ENCODE measurements around the gene PRLR. TPM values are rescaled to one million over a fixed set of nuclear protein-coding genes. Genes with fewer than 3 reads are reported as not detected.
"Not testable (repeated sequence)": the region's sequence is repeated elsewhere in the genome, so short reads cannot be mapped to it uniquely, and the experiment has no call there.

PRLR gene
- total RNA-seq, 3 donors from 2014 or later (not counting 1 experiment from before 2014, with no cell fraction given), result 0.05 to 0.16 (median 0.09) TPM

DNA sequence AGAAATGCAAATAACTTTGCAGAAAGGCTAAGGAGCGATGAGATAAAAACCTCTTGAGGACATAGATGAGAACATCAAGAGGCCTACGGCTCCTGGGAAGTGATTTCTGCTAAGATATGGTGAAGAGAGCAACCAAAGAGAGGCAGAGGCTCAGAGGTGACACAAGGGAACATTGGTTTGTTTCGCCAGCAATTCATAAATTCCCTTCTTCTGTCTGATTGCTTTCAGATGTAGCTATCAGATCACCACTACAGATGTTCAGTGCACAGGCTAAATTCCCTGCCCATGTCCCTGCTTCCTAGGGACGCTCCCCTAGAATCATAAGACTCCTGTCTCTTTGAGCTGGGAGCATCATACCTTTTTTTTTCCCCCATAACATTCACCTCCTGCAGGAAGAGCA is 193.8 kb downstream of the PRLR start:
- intact Hi-C loops (cut with micrococcal nuclease), result no loop called here
- no peaks in the 10 kb centered on the region for H3K27me3 ChIP-seq (ENCODE audit: control insufficient read depth, insufficient read depth, low read length)
- H3K4me1 ChIP-seq (ENCODE audit: control insufficient read depth, insufficient read depth, low read length), result no peaks in the 10 kb centered on the region
- H3K36me3 Mint-ChIP-seq, result no peaks in the 10 kb centered on the region
- no peak for DNase-seq
- H3K27ac ChIP-seq (ENCODE audit: low read length), result no peak overlapping the region
- H3K4me3 ChIP-seq (ENCODE audit: low read length), result no peak overlapping the region
- no peaks in the 10 kb centered on the region for H3K4me1 Mint-ChIP-seq
- H3K9me3 ChIP-seq (ENCODE audit: control insufficient read depth, insufficient read depth, low read length), result no peaks in the 10 kb centered on the region
- no peaks in the 10 kb centered on the region for H3K9me3 Mint-ChIP-seq
- H3K4me3 Mint-ChIP-seq, result no peak overlapping the region
- no peak overlapping the region for H3K27ac Mint-ChIP-seq
- ATAC-seq, result no peak
- WGBS (ENCODE audit: insufficient coverage), result 79% methylated on average over 4 of the region's 4 CpGs
- peaks cover 3 to 9% of the 10 kb centered on the region in 2 donors for H3K27me3 Mint-ChIP-seq (ENCODE audit: low read depth in 2 of 2)
- no peaks in the 10 kb centered on the region for H3K36me3 ChIP-seq (ENCODE audit: control insufficient read depth, insufficient read depth, low read length)
- TF ChIP-seq CTCF (IDR thresholded peaks at IDR 0.05), result no peak

DNA sequence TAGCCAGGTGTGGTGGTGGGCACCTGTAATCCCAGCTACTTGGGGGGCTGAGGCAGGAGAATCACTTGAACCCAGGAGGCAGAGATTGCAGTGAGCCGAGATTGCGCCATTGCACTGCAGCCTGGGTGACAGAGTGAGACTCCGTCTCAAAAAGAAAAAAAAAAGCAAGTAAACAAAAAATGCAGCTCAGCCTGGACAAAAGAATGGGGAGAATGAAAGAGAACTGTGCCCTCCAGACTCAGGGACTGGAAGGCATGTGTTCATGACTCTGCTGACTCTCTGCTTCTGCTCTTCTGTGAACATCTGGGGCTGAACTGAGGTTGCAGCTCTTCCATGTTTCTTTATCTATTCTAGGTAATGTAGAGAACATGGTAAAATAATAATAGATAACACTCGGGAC is 194.4 kb downstream of the PRLR start:
- H3K4me1 ChIP-seq (ENCODE audit: control insufficient read depth, insufficient read depth, low read length); H3K27me3 ChIP-seq (ENCODE audit: control insufficient read depth, insufficient read depth, low read length); H3K9me3 Mint-ChIP-seq; H3K27me3 Mint-ChIP-seq (ENCODE audit: low read depth in 2 of 2); H3K36me3 ChIP-seq (ENCODE audit: control insufficient read depth, insufficient read depth, low read length); H3K4me3 ChIP-seq (ENCODE audit: low read length); DNase-seq; H3K9me3 ChIP-seq (ENCODE audit: control insufficient read depth, insufficient read depth, low read length); H3K4me3 Mint-ChIP-seq; H3K4me1 Mint-ChIP-seq; ATAC-seq; H3K36me3 Mint-ChIP-seq; H3K27ac Mint-ChIP-seq; H3K27ac ChIP-seq (ENCODE audit: low read length); intact Hi-C loops (cut with micrococcal nuclease): not testable (repeated sequence)
- WGBS (ENCODE audit: insufficient coverage), result 87% methylated on average over 4 of the region's 4 CpGs

- Mint-ChIP-seq H3K27ac (no peak overlapping the region), H3K4me3 (no peak overlapping the region), H3K36me3 (no peaks in the 10 kb centered on the region), H3K27me3 (ENCODE audit: low read depth in 2 of 2) (peaks cover 7 to 9% of the 10 kb centered on the region in 2 donors), H3K9me3 (no peaks in the 10 kb centered on the region), H3K4me1 (no peaks in the 10 kb centered on the region)
- WGBS (ENCODE audit: insufficient coverage), result 79% methylated on average over 2 of the region's 3 CpGs
- H3K4me3 ChIP-seq (ENCODE audit: low read length), result no peak overlapping the region
- TF ChIP-seq CTCF (IDR thresholded peaks at IDR 0.05), result no peak
- intact Hi-C loops (cut with micrococcal nuclease), result no loop called here
- H3K9me3 ChIP-seq (ENCODE audit: control insufficient read depth, insufficient read depth, low read length), result no peaks in the 10 kb centered on the region
- ATAC-seq, result no peak
- H3K36me3 ChIP-seq (ENCODE audit: control insufficient read depth, insufficient read depth, low read length), result no peaks in the 10 kb centered on the region
- no peaks in the 10 kb centered on the region for H3K4me1 ChIP-seq (ENCODE audit: control insufficient read depth, insufficient read depth, low read length)
- DNase-seq, result no peak
- H3K27ac ChIP-seq (ENCODE audit: low read length), result no peak overlapping the region
- no peaks in the 10 kb centered on the region for H3K27me3 ChIP-seq (ENCODE audit: control insufficient read depth, insufficient read depth, low read length)
Observed at GRCh38 chr5:35035271-35035670, 195.0 kb downstream of the PRLR start.

DNA sequence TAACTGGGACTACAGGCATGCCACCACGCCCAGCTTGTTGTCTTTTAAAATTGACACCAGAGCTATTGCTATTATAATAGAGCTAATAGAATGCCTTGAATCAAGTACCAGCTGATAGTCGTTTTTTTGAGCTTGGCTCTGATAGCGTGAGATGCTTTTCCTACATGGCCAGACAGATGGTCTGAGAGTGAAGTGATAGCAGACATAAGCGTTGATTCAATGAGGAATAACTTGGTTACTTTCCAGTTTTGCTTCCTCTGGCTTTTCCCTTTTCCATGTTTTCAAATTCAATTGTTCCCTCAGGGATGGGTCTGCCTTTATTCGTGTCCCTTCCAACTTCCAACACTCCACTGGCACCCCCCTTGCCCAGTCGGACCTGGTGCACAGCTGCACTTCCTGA is 197.9 kb downstream of the PRLR start:
- Histone ChIP-seq H3K27ac (ENCODE audit: low read length) (no peak overlapping the region), H3K36me3 (ENCODE audit: control insufficient read depth, insufficient read depth, low read length) (no peaks in the 10 kb centered on the region), H3K4me3 (ENCODE audit: low read length) (no peak overlapping the region), H3K4me1 (ENCODE audit: control insufficient read depth, insufficient read depth, low read length) (no peaks in the 10 kb centered on the region), H3K9me3 (ENCODE audit: control insufficient read depth, insufficient read depth, low read length) (no peaks in the 10 kb centered on the region), H3K27me3 (ENCODE audit: control insufficient read depth, insufficient read depth, low read length) (no peaks in the 10 kb centered on the region)
- H3K9me3 Mint-ChIP-seq, result no peaks in the 10 kb centered on the region
- TF ChIP-seq CTCF (IDR thresholded peaks at IDR 0.05), result no peak
- no peaks in the 10 kb centered on the region for H3K4me1 Mint-ChIP-seq
- intact Hi-C loops (cut with micrococcal nuclease), result no loop called here
- no peak overlapping the region for H3K4me3 Mint-ChIP-seq
- ATAC-seq (no peak), DNase-seq (no peak)
- no peaks in the 10 kb centered on the region for H3K36me3 Mint-ChIP-seq
- H3K27me3 Mint-ChIP-seq (ENCODE audit: low read depth in 2 of 2), result peaks cover 7 to 9% of the 10 kb centered on the region in 2 donors
- 72% methylated on average over 6 of the region's 6 CpGs for WGBS (ENCODE audit: insufficient coverage)
- no peak overlapping the region for H3K27ac Mint-ChIP-seq

Data from natural killer cell (primary cell).